Stomach (tissue), 4 donors: Measurements from ENCODE around the gene CARD11.

Experiments
- EP300 ChIP-seq: sonication (generic); formaldehyde crosslinking; IDR thresholded peaks from one replicate; pipeline ENCODE4 v1.6.1; 2017; ENCODE audit warnings: antibody characterized with exemption
- POLR2AphosphoS5 ChIP-seq, 3 donors: sonication (generic); formaldehyde crosslinking; IDR thresholded peaks; one replicate each; pipeline ENCODE4 v1.6.1; 2016; ENCODE audit warnings: antibody characterized with exemption in 3 of 3
- TF ChIP-seq, protein P1 (sequence below), 7 experiments: fragments of 450-650 bp in 4 of 7; fragments of 200-600 bp in 3 of 7; sonication (generic) in 3 of 7; IDR thresholded peaks; one replicate each; pipeline ENCODE4 v1.5.1; 2016 to 2019; ENCODE audit warnings: antibody characterized with exemption in 7 of 7, control low read depth in 2 of 7, mild to moderate bottlenecking in 1 of 7

DNA sequence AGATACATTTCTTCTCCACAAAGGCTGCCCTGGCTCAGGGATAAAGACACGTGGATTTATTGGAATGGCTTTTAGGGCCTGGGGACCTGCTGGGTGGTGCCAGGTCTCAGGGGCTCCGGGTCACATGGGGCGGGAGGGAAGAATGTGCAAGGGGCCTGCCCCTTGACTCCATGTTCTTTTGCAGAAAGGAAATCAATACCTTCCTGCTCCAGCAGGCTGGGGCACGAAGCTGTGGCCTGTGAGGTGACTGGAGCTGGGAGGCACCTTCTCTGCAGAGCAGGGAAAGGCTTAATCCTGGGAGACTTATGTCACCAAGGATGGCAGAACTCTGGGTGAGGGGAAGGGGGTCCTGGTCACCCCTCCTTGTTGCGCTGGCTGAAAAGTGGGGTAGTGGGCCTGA lies 157.3 kb downstream of the CARD11 start:
- TF ChIP-seq, protein P1, sequence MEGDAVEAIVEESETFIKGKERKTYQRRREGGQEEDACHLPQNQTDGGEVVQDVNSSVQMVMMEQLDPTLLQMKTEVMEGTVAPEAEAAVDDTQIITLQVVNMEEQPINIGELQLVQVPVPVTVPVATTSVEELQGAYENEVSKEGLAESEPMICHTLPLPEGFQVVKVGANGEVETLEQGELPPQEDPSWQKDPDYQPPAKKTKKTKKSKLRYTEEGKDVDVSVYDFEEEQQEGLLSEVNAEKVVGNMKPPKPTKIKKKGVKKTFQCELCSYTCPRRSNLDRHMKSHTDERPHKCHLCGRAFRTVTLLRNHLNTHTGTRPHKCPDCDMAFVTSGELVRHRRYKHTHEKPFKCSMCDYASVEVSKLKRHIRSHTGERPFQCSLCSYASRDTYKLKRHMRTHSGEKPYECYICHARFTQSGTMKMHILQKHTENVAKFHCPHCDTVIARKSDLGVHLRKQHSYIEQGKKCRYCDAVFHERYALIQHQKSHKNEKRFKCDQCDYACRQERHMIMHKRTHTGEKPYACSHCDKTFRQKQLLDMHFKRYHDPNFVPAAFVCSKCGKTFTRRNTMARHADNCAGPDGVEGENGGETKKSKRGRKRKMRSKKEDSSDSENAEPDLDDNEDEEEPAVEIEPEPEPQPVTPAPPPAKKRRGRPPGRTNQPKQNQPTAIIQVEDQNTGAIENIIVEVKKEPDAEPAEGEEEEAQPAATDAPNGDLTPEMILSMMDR (IDR thresholded peaks at IDR 0.05): no peak
- TF ChIP-seq EP300: no peak
- TF ChIP-seq POLR2AphosphoS5 (IDR thresholded peaks at IDR 0.05): no peak
